Uterus (tissue), 4 donors: ENCODE measurements around the gene DNAH10. TPM values are rescaled to one million over a fixed set of nuclear protein-coding genes. Genes with fewer than 3 reads are reported as not detected.

Experiments
- DNase-seq, 2 donors: peaks; one replicate each; pipeline ENCODE4 v3.0.0-alpha.2; 2019 to 2020
- H3K27ac ChIP-seq, 2 donors: fragments of 200-600 bp; sonication (generic); 1 replicate in 1 of 2; 2 replicates in 1 of 2; pipeline ENCODE4 v1.5.1; 2016 to 2018
- H3K27me3 ChIP-seq, 2 donors: fragments of 200-600 bp; sonication (generic); one replicate each; pipeline ENCODE4 v1.5.1; 2018 to 2019; ENCODE audit warnings: control low read depth in 1 of 2
- H3K36me3 ChIP-seq, 2 donors: fragments of 200-600 bp; sonication (generic); one replicate each; pipeline ENCODE4 v1.5.1; 2019; ENCODE audit warnings: control low read depth in 1 of 2
- H3K4me1 ChIP-seq, 2 donors: fragments of 200-600 bp; sonication (generic); one replicate each; pipeline ENCODE4 v1.5.1; 2018 to 2019; ENCODE audit warnings: control low read depth in 1 of 2
- H3K4me3 ChIP-seq, 2 donors: fragments of 200-600 bp; sonication (generic); 1 replicate in 1 of 2; 2 replicates in 1 of 2; pipeline ENCODE4 v1.5.1; 2018 to 2019; ENCODE audit warnings: mild to moderate bottlenecking in 1 of 2
- H3K9me3 ChIP-seq, 2 donors: fragments of 200-600 bp; sonication (generic); one replicate each; pipeline ENCODE4 v1.5.1; 2019; ENCODE audit warnings: control low read depth in 1 of 2
- POLR2A ChIP-seq, 2 donors: fragments of 450-650 bp; IDR thresholded peaks; one replicate each; pipeline ENCODE4 v1.6.1; 2016; ENCODE audit warnings: antibody characterized with exemption in 2 of 2, mild to moderate bottlenecking in 1 of 2, moderate library complexity in 1 of 2
- intact Hi-C: fragments of 100-400 bp; cut with DNase I; formaldehyde crosslinking; loops from one replicate; pipeline ENCODE4 v1.15.1; 2023; ENCODE audit warnings: low total_unique reads
- total RNA-seq, 4 donors: library from RNA; depleted of rRNA in 3 of 4; stranded (reverse); fragments of >200 nt in 3 of 4; gene quantifications; one replicate each; pipeline versions ENCODE4 v1.1.0 to v1.2.4, GENCODE V29; 2014 to 2023
- TF ChIP-seq, protein P1 (sequence below), 4 experiments: fragments of 200-600 bp in 2 of 4; fragments of 450-650 bp in 2 of 4; sonication (generic) in 2 of 4; IDR thresholded peaks; one replicate each; pipeline ENCODE4 v1.5.1; 2016 to 2019; ENCODE audit warnings: antibody characterized with exemption in 4 of 4, mild to moderate bottlenecking in 2 of 4, moderate library complexity in 1 of 4
- donor health status: DM: yes; HTN: yes; CAD: no.

DNAH10 gene
- total RNA-seq, 4 donors from 2014 or later, result under 0.01 to 3.9 (median 1.1) TPM

DNA sequence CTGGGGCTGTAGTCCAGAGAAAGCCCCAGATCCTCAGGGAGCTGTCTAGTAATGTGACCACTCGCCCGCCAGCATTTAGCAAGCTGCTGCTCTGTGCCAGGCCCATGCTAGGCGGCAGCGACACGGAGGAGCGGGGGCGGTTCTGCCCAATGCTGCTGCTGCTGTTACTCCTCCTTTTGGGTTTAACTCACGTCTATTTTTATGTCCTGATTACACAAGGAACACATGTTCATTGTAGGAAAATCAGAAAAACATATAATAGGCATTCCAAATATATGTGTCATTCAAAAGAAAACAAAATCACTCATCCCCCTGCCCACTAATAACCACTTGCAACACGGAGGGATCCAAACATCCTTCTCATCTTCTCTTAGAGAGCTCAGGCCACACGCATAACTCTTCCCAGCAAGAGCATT is 180.1 kb downstream of the DNAH10 start:
- no peaks in the 10 kb centered on the region for H3K4me1 ChIP-seq
- H3K27ac ChIP-seq, result no peak overlapping the region
- H3K4me3 ChIP-seq, result no peak overlapping the region
- DNase-seq, result no peak
- intact Hi-C loops, result no loop called here
- H3K36me3 ChIP-seq, result no peaks in the 10 kb centered on the region
- TF ChIP-seq, protein P1, sequence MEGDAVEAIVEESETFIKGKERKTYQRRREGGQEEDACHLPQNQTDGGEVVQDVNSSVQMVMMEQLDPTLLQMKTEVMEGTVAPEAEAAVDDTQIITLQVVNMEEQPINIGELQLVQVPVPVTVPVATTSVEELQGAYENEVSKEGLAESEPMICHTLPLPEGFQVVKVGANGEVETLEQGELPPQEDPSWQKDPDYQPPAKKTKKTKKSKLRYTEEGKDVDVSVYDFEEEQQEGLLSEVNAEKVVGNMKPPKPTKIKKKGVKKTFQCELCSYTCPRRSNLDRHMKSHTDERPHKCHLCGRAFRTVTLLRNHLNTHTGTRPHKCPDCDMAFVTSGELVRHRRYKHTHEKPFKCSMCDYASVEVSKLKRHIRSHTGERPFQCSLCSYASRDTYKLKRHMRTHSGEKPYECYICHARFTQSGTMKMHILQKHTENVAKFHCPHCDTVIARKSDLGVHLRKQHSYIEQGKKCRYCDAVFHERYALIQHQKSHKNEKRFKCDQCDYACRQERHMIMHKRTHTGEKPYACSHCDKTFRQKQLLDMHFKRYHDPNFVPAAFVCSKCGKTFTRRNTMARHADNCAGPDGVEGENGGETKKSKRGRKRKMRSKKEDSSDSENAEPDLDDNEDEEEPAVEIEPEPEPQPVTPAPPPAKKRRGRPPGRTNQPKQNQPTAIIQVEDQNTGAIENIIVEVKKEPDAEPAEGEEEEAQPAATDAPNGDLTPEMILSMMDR (IDR thresholded peaks at IDR 0.05), result no peak
- no peak for TF ChIP-seq POLR2A (IDR thresholded peaks at IDR 0.05)
- H3K9me3 ChIP-seq, result no peaks in the 10 kb centered on the region
- H3K27me3 ChIP-seq, result no peaks in the 10 kb centered on the region

- H3K4me1 ChIP-seq, result no peaks in the 10 kb centered on the region
- H3K27me3 ChIP-seq, result no peaks in the 10 kb centered on the region
- no peaks in the 10 kb centered on the region for H3K9me3 ChIP-seq
- TF ChIP-seq POLR2A (IDR thresholded peaks at IDR 0.05), result no peak
- TF ChIP-seq, protein P1 (IDR thresholded peaks at IDR 0.05), result no peak
- H3K36me3 ChIP-seq, result no peaks in the 10 kb centered on the region
- no peak for DNase-seq
- intact Hi-C loops, result no loop called here
- H3K27ac ChIP-seq, result no peak overlapping the region
- no peak overlapping the region for H3K4me3 ChIP-seq
These were observed 181.0 kb downstream of the DNAH10 start for GRCh38 chr12:123942911-123943648.

DNA sequence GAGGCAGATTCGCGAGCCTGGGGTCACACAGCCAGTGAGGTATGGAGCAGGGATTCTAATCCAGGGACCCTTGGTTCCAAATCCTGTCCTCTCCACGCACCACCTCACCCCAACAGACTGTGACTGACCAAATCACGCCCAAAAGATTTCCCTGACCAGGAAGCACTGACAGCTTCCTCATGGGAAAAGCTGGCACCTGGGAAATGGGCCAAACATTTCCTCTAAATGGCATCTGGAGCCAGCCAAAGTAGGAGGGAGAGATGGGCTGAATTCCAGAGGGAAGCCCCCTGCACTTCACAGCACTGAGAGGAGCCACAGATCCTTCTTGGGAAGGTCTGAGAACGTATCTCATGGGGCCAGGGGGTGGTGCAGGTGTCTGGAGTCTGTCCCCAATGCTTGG is 181.7 kb downstream of the DNAH10 start:
- no peaks in the 10 kb centered on the region for H3K27me3 ChIP-seq
- H3K36me3 ChIP-seq, result no peaks in the 10 kb centered on the region
- no peak overlapping the region for H3K4me3 ChIP-seq
- H3K9me3 ChIP-seq, result no peaks in the 10 kb centered on the region
- H3K27ac ChIP-seq, result no peak overlapping the region
- intact Hi-C loops, result no loop called here
- no peaks in the 10 kb centered on the region for H3K4me1 ChIP-seq
- no peak for DNase-seq
- TF ChIP-seq POLR2A (IDR thresholded peaks at IDR 0.05), result no peak
- TF ChIP-seq, protein P1 (IDR thresholded peaks at IDR 0.05), result no peak

DNA sequence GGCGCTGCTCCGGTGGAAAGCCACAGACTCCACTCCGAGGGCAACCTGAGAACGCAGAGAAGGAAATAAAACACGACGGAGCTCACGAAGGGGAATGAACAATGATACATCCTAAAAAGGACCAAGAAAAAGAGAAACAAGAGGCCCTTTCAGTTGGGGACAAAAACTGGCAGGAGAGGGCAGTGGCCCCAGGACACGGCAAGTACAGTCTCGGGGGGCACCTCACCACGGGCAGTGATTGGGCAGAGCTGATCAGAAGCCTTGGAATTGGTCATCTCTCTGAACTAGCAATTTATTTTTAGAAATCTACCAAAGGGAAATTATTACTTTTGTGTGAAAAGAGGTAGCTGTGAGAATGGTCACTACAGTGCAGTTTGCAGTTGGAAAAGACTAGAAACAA is 182.6 kb downstream of the DNAH10 start:
- Histone ChIP-seq H3K27ac (no peak overlapping the region), H3K4me1 (no peaks in the 10 kb centered on the region), H3K4me3 (no peak overlapping the region), H3K9me3 (no peaks in the 10 kb centered on the region), H3K27me3 (no peaks in the 10 kb centered on the region), H3K36me3 (no peaks in the 10 kb centered on the region)
- DNase-seq, result no peak
- intact Hi-C loops, result no loop called here
- TF ChIP-seq, protein P1 (IDR thresholded peaks at IDR 0.05), result no peak
- no peak for TF ChIP-seq POLR2A (IDR thresholded peaks at IDR 0.05)

DNA sequence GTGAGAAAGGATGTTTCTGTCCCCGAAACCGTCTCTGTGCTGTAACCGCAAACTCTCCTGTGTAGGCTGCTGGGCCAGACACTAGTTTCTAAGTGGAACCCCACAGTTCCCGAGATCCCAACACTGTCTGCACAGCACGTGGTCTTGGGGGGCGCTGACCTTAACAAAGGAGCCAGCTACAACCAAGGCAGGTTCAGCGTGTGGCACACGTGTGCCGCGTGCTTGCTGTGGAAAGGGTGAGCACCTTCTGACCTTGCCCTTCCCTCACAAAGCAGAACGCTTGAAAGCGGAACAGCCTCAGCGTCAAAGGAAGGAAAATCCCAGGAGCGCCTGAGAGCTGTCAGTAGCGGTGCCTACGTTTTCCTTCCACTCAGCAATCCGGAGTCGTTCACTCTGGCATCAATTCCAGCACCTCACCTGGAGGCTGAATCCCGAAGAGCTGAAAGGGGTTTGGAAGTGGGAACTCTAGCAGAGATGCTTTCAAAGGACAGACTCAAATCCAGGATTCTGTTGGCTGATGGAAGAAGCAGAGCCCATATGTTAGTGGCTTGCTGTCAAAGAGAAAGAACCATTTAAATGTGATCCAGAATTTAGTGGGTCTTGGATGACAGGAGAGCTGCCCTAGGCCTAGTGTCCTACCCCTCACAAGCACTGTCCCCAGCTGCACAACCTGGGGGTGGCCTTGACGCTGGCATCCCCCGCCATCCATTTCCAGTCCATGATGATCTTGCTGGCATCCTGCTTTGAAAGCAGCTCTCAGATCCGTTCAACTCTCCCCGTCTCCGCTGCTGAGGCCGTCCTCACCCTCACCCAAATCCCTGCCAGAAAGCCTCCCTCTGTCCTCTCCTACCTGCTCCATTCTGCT is 183.4 kb downstream of the DNAH10 start:
- TF ChIP-seq POLR2A (IDR thresholded peaks at IDR 0.05), result no peak
- TF ChIP-seq, protein P1 (IDR thresholded peaks at IDR 0.05), result no peak
- no peak for DNase-seq
- no peaks in the 10 kb centered on the region for H3K9me3 ChIP-seq

More for the DNA sequence above, 183.4 kb downstream of the DNAH10 start:
- Histone ChIP-seq H3K4me1 (no peaks in the 10 kb centered on the region), H3K27ac (no peak overlapping the region), H3K27me3 (no peaks in the 10 kb centered on the region), H3K4me3 (no peak overlapping the region), H3K36me3 (no peaks in the 10 kb centered on the region)
- intact Hi-C loops, result no loop called here
